ENCODE results near the gene YIPF4. TPM values are rescaled to one million over a fixed set of nuclear protein-coding genes. Genes with fewer than 3 reads are reported as not detected.
"Not testable (repeated sequence)": the region's sequence is repeated elsewhere in the genome, so short reads cannot be mapped to it uniquely, and the experiment has no call there.

YIPF4 gene
- total RNA-seq, 1 donor from 2014 or later: 21.6 TPM

DNA sequence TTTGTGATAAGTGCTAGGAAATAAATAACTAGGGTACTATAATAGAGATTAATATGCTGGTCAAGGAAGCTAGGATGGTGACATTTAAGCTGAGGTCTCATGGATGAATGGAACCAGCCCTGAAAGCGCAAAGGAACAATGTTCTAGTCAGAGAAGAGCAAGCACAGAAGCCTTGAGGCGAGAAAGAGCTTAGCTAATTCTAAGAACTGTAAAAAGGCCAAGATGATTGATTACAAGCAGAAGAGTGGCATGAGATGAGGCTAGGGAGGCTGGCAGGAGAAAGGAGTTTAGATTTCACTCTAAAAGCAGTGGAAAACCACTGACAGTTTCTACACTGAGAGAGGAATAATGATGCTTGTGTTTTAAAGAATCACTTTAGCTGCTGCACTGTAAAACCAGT, 3.4 kb upstream of the YIPF4 start:
- Histone ChIP-seq H3K36me3 (ENCODE audit: control insufficient read depth, insufficient read depth, low read length) (no peaks in the 10 kb centered on the region), H3K4me3 (ENCODE audit: low read depth, low read length) (no peak overlapping the region), H3K27me3 (ENCODE audit: control insufficient read depth, insufficient read depth, low read length) (no peaks in the 10 kb centered on the region)
- TF ChIP-seq, protein P1, sequence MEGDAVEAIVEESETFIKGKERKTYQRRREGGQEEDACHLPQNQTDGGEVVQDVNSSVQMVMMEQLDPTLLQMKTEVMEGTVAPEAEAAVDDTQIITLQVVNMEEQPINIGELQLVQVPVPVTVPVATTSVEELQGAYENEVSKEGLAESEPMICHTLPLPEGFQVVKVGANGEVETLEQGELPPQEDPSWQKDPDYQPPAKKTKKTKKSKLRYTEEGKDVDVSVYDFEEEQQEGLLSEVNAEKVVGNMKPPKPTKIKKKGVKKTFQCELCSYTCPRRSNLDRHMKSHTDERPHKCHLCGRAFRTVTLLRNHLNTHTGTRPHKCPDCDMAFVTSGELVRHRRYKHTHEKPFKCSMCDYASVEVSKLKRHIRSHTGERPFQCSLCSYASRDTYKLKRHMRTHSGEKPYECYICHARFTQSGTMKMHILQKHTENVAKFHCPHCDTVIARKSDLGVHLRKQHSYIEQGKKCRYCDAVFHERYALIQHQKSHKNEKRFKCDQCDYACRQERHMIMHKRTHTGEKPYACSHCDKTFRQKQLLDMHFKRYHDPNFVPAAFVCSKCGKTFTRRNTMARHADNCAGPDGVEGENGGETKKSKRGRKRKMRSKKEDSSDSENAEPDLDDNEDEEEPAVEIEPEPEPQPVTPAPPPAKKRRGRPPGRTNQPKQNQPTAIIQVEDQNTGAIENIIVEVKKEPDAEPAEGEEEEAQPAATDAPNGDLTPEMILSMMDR (IDR thresholded peaks at IDR 0.05; ENCODE audit: insufficient read depth, low read length, poor library complexity, severe bottlenecking): no peak
- no peak for DNase-seq (ENCODE audit: low read depth)

DNA sequence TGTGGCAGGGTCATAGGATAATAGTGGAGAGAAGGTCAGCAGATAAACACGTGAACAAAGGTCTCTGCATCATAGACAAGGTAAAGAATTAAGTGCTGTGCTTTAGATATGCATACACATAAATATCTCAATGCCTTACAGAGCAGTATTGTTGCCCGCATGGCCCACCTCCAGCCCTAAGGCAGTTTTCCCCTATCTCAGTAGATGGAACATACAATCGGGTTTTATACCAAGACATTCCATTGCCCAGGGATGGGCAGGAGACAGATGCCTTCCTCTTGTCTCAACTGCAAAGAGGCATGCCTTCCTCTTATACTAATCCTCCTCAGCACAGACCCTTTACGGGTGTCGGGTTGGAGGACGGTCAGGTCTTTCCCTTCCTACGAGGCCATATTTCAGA, 1.9 kb upstream of the YIPF4 start:
- not testable (repeated sequence) for H3K4me3 ChIP-seq (ENCODE audit: low read depth, low read length); DNase-seq (ENCODE audit: low read depth); H3K36me3 ChIP-seq (ENCODE audit: control insufficient read depth, insufficient read depth, low read length); H3K27me3 ChIP-seq (ENCODE audit: control insufficient read depth, insufficient read depth, low read length)

DNA sequence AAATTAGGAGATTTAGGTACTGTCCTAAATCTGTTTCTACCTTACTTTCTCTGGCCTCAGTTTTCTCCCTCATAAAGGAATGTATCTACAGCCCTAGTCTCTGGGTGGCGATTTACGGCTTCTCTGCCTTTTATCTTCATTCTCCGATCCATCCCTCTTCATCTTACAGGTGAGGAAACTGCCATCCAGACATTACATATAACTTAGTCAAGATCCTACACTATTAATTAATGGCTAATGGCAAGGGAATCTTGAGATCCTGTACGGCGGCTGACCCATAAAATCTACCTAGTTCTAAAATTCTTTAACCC, 386 bp upstream of the YIPF4 start:
- TF ChIP-seq, protein P1 (IDR thresholded peaks at IDR 0.05; ENCODE audit: insufficient read depth, low read length, poor library complexity, severe bottlenecking): no peak
- Histone ChIP-seq H3K36me3 (ENCODE audit: control insufficient read depth, insufficient read depth, low read length) (no peaks in the 10 kb centered on the region), H3K4me3 (ENCODE audit: low read depth, low read length) (peak overlapping the region; percentile 93), H3K27me3 (ENCODE audit: control insufficient read depth, insufficient read depth, low read length) (no peaks in the 10 kb centered on the region)
- DNase-seq (ENCODE audit: low read depth): no peak

DNA sequence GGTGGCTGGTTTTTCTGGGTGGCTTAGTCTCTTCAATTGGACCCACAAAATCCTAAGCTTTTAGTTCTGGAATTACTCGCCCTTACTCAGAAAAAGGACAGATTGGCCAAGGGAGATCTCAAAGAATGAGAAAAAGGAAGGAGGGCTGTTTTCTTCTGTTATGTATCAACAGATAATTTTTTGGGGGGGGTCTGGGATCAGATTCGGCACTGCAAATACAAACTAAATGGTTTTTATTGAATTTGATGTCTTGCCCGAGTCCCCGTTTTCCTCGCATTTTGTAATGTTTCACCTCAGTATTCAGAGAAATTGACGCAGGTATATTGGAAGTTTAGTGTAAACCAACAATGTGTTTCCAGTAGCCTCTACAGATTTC, 762 bp downstream of the YIPF4 start:
- DNase-seq (ENCODE audit: low read depth): no peak
- peak overlapping the region; percentile 93 for H3K4me3 ChIP-seq (ENCODE audit: low read depth, low read length)
- H3K36me3 ChIP-seq (ENCODE audit: control insufficient read depth, insufficient read depth, low read length): no peaks in the 10 kb centered on the region
- H3K27me3 ChIP-seq (ENCODE audit: control insufficient read depth, insufficient read depth, low read length): no peaks in the 10 kb centered on the region
- TF ChIP-seq, protein P1 (IDR thresholded peaks at IDR 0.05; ENCODE audit: insufficient read depth, low read length, poor library complexity, severe bottlenecking): no peak

DNA sequence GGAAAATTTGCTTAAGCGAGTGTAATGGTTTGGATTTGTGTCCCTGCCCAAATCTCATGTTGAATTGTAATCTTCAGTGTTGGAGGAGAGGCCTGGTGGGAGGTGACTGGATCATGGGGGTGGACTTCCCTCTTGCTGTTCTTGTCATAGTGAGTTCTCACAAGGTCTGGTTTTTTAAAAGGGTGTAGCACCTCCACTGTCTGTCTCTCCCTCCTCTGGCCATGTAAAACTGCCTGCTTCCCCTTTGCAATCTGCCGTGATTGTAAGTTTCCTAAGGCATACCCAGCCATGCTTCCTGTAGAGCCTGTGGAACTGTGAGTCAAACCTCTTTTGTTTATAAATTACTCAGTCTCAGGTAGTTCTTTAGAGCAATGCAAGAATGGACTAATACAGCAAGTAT, 6.6 kb downstream of the YIPF4 start:
- no peak overlapping the region for H3K4me3 ChIP-seq (ENCODE audit: low read depth, low read length)
- H3K27me3 ChIP-seq (ENCODE audit: control insufficient read depth, insufficient read depth, low read length): no peaks in the 10 kb centered on the region
- DNase-seq (ENCODE audit: low read depth): no peak
- TF ChIP-seq, protein P1 (IDR thresholded peaks at IDR 0.05; ENCODE audit: insufficient read depth, low read length, poor library complexity, severe bottlenecking): no peak
- H3K36me3 ChIP-seq (ENCODE audit: control insufficient read depth, insufficient read depth, low read length): no peaks in the 10 kb centered on the region

DNA sequence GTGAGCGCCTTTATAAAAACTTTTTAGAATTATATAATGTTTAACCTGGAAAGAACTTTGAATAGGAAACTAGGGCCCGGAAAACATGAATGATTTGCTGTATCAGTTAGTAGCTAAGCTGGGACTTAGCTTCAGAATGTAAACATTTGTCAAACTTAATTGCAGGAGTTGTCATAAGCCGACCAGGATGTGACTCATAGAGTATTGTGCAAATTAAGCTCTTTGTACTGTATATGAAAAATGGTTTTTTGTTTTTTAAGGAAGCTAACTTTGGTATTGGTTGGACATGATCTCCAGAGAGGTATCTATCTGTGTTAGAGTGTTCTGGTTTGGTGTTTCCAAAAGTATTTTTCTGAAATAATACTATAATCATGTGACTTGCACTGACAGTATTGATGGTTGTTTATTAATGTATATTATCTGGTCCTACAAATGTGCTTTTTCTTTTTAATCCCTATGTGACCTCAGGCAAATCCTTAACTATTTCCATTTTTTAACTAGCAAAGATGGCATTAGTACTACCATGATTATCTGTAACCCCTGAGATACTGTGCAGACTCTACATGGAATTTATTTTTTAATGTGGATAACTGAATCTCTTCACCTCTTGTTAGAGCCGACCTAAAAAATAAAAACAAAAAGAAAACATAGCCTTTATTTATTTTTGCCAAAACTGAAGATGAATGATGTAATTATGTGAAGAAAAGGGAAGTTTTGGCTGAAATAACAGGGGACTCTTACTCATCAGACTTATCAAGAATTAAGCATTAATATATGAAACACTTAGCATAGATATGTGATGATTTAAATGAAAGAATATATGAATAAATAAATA, 11.7 kb downstream of the YIPF4 start:
- no peaks in the 10 kb centered on the region for H3K27me3 ChIP-seq (ENCODE audit: control insufficient read depth, insufficient read depth, low read length)
- DNase-seq (ENCODE audit: low read depth): no peak
- H3K4me3 ChIP-seq (ENCODE audit: low read depth, low read length): no peak overlapping the region
- TF ChIP-seq, protein P1 (IDR thresholded peaks at IDR 0.05; ENCODE audit: insufficient read depth, low read length, poor library complexity, severe bottlenecking): no peak
- no peaks in the 10 kb centered on the region for H3K36me3 ChIP-seq (ENCODE audit: control insufficient read depth, insufficient read depth, low read length)
